HG03097 (cell line): Measurements from ENCODE around the gene NDP.
"Not testable (repeated sequence)": the region's sequence is repeated elsewhere in the genome, so short reads cannot be mapped to it uniquely, and the experiment has no call there.

ENCODE experiments used
- ATAC-seq: cut with Tn5 transposase; IDR thresholded peaks from one replicate; pipeline ENCODE4 v1.9.1; 2021; ENCODE audit not compliant: unreplicated experiment, low FRiP score

The NDP gene

GRCh38 chrX:43971966-43972961 lies 926 bp downstream of the NDP start:
- ATAC-seq, result no peak

GRCh38 chrX:43970528-43970927 lies 2.7 kb downstream of the NDP start:
- no peak for ATAC-seq

- ATAC-seq, result no peak
Measured at GRCh38 chrX:43969504-43970501, 3.4 kb downstream of the NDP start.

GRCh38 chrX:43968359-43968781 lies 4.8 kb downstream of the NDP start:
- no peak for ATAC-seq

- no peak for ATAC-seq
Measured at GRCh38 chrX:43964936-43965335, 8.3 kb downstream of the NDP start.

- ATAC-seq, result no peak
Measured at GRCh38 chrX:43963726-43964125, 9.5 kb downstream of the NDP start.

- no peak for ATAC-seq
Measured at GRCh38 chrX:43962636-43963035, 10.6 kb downstream of the NDP start.

GRCh38 chrX:43961699-43962098 lies 11.5 kb downstream of the NDP start:
- ATAC-seq, result no peak

- ATAC-seq, result no peak
Measured at GRCh38 chrX:43958529-43958928, 14.7 kb downstream of the NDP start.

- ATAC-seq, result no peak
Measured at GRCh38 chrX:43956034-43956433, 17.2 kb downstream of the NDP start.

- no peak for ATAC-seq
Measured at GRCh38 chrX:43953218-43953617, 20.0 kb downstream of the NDP start.

- ATAC-seq, result no peak
Measured at GRCh38 chrX:43949669-43950068, 23.5 kb downstream of the NDP start.

GRCh38 chrX:43940816-43941474 lies 32.2 kb downstream of the NDP start:
- no peak for ATAC-seq

GRCh38 chrX:43939187-43939926 lies 33.8 kb downstream of the NDP start:
- no peak for ATAC-seq

GRCh38 chrX:43922032-43922431 lies 51.2 kb downstream of the NDP start:
- not testable (repeated sequence) for ATAC-seq

GRCh38 chrX:43910772-43911171 lies 62.4 kb downstream of the NDP start:
- not testable (repeated sequence) for ATAC-seq

- no peak for ATAC-seq
Measured at GRCh38 chrX:43910012-43910411, 63.2 kb downstream of the NDP start.

GRCh38 chrX:43909141-43909540 lies 64.0 kb downstream of the NDP start:
- ATAC-seq, result no peak

GRCh38 chrX:43899878-43900815 lies 73.0 kb downstream of the NDP start:
- ATAC-seq, result no peak
